WI38 (cell line): ENCODE data around the gene TMEM222.

Source experiments
- H3K4me3 ChIP-seq: 2 replicates; pipeline ENCODE4 v1.5.1; 2011; ENCODE audit warnings: low read depth, mild to moderate bottlenecking, control low read depth, low read length
- CTCF ChIP-seq: IDR thresholded peaks from 2 replicates; pipeline ENCODE4 v1.5.1; 2012; ENCODE audit warnings: low read depth, mild to moderate bottlenecking, control low read depth, low read length

Gene TMEM222

DNA sequence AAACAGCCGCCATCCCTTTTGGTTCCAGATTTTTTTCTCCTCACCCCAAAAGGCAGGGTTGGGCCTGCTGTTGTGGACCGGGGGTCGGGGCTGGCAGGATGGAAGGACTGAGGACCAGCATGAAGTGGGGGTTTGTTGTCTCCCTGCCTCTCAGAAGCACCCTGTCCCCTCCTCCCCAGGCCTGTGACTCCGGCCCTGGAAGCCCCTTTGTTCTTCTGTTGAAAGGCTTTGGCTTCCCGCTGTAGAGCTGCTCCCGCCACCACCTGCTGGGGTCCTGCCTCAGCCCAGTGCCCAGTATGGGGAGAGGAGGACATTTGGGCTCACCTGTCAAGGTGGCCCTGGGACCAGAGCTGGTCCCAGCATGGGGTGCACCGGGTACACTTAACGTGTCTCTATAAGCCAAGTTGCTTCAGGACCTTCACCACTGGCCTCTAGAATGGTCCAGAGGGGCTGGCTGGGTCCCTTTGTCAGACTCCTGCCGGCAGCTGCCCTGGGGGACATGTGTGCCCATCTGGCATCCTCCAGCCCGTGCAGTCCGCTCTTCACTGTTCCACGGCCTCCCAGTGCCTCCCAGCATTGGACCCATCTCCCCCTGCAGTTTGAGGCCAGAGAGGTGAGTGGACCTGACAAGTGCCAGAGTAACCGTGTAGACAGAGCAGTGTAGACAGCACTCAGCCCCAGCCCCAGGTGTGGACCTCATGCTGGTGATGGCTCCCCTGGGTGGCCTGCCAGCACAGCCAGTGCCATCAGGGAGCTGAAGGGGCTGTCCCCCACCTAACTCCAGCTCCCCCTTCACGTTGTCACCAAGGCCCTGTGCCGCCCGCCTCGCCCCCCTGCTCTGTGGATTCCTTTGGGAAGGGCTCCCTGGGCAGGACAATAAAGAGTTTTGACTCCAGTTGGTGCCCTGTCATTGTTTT is 13.8 kb downstream of the TMEM222 start:
- TF ChIP-seq CTCF: no peak
- no peak overlapping the region for H3K4me3 ChIP-seq

DNA sequence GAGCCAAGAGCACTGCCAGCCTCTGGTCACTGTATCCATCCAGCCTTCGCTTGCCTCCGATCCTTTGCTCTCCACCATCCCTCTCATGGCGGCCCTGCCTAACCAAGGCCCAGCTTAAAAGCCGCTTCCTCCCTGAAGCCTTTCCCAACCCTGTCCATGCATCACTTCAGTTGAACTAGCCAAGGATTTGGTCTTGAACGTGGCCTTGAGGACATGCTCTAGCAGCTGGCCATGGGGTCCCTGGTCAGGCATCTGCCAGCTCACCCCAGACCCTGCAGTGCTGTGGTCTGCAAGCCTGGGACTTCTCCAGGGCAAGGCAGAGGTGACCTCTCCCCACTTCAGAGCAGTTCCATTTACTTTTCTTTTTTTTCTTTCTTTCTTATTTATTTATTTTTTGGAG is 14.8 kb downstream of the TMEM222 start:
- no peak overlapping the region for H3K4me3 ChIP-seq
- no peak for TF ChIP-seq CTCF

- H3K4me3 ChIP-seq: no peak overlapping the region
- TF ChIP-seq CTCF: no peak
Measured at GRCh38 chr1:27338751-27339150, 16.8 kb downstream of the TMEM222 start.

DNA sequence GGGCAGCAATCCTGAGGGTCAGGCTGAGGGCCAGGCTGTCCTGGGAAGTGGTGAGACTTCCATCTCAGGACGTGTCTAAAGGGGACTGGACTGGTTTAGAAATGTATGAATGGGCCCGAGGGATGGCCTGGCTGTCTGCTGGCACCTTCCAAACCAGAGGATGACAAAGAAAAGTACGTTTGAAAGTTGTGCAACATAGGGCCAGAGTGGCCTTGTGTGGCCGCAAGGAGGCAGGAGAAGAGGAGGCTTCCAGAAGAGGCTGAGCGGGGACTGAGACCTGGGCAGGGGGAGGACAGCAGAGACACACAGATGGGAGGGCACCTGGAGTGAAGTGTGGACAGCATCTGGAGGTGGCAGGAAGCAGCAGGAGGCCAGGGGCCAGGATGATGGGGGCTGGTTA is 17.2 kb downstream of the TMEM222 start:
- no peak overlapping the region for H3K4me3 ChIP-seq
- TF ChIP-seq CTCF: no peak

DNA sequence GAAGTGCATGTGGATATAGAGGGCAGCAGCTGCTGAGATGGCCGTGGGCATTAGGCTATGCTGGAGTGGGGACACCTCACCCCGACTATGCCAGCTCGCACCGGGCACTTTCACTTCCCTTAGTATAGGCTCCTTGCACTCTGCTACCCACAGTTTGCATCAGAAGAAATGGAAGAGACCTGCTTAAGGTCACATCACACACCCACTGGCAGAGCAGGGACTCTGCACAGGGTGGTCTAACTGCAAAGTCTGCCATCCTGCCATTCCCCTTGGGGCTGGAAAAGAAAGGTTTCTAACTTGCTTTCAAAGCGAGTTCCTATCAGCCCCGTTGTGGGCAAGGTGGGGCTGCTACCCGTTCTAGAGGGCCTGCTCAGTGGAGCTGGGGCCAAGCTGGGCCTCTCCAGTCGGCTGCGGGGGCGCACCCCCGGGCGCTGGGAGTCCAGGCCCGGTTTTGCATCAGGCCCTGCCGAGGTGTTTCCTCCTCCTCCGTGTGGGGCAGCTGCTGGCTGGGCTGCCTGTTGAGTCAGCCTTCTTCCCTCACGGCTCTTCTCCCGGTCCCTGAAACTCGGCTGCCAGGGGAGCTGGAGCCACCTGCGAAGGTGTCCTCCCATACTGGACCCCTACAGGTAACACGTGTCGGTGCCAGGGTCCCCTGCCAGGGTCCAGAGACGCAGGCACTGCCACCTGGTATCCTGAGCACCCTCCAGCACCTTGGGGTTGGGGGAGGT is 19.7 kb downstream of the TMEM222 start, which contains the start of gene SYTL1:
SYTL1 (plus strand) TSS at position 498 of the 728 bp plus-strand sequence. CDS start 3,313 bp downstream, outside the sequence.
- H3K4me3 ChIP-seq: no peak within 1 kb of the TSS
- TF ChIP-seq CTCF: no peak

- H3K4me3 ChIP-seq: no peak overlapping the region
- no peak for TF ChIP-seq CTCF
Measured at GRCh38 chr1:27342391-27342777, 20.4 kb downstream of the TMEM222 start.
